PC-3 (cell line): ENCODE results near the gene PDLIM1. TPM values are rescaled to one million over a fixed set of nuclear protein-coding genes. Genes with fewer than 3 reads are reported as not detected.

ENCODE experiments used
- ATAC-seq: fragments of 200-7000 bp; cut with Tn5 transposase; 2 replicates; pipeline ENCODE4 v1.9.1; 2020; ENCODE audit warnings: mild to moderate bottlenecking, moderate library complexity
- BruUV-seq: library from RNA; stranded (reverse); fragments of 400-500 nt; replicated peaks from 2 replicates; lab custom pipeline; 2021; lab: Mats Ljungman, UMichigan
- CTCF ChIA-PET: fragments of 300-600 bp; sonication (Branson Sonifier 250); formaldehyde crosslinking; loops from one replicate; lab custom pipeline; 2022; ENCODE audit warnings: antibody characterized with exemption; lab: Charles Lee
- POLR2A ChIA-PET: fragments of 300-600 bp; sonication (Branson Sonifier 250); formaldehyde crosslinking; loops from one replicate; lab custom pipeline; 2022; ENCODE audit warnings: antibody characterized with exemption; ENCODE audit not compliant: unreplicated experiment; lab: Charles Lee
- DNase-seq: peaks from one replicate; pipeline ENCODE4 v3.0.0-alpha.2; 2015
- H2AFZ ChIP-seq: fragments of 300-600 bp; sonication (generic); 2 replicates; pipeline ENCODE4 v1.6.0; 2016; ENCODE audit warnings: antibody characterized with exemption, low read length
- H3F3A ChIP-seq: fragments of 300-600 bp; sonication (generic); one replicate; pipeline ENCODE4 v1.6.0; 2017; ENCODE audit warnings: antibody characterized with exemption, low read length, control low read depth, mild to moderate bottlenecking; ENCODE audit not compliant: unreplicated experiment
- H3K27ac ChIP-seq: fragments of 300-600 bp; sonication (generic); 2 replicates; pipeline ENCODE4 v1.5.1; 2016; ENCODE audit warnings: mild to moderate bottlenecking, low read length
- H3K27me3 ChIP-seq: fragments of 300-600 bp; sonication (generic); 2 replicates; pipeline ENCODE4 v1.6.1; 2016; ENCODE audit warnings: low read length, mixed read lengths
- H3K36me3 ChIP-seq: fragments of 300-600 bp; sonication (generic); 2 replicates; pipeline ENCODE4 v1.6.1; 2016; ENCODE audit warnings: low read depth, mixed run types, low read length, mixed read lengths
- H3K4me1 ChIP-seq: fragments of 300-600 bp; sonication (generic); 2 replicates; pipeline ENCODE4 v1.5.1; 2016; ENCODE audit warnings: low read length; ENCODE audit not compliant: insufficient read depth
- H3K4me2 ChIP-seq: fragments of 300-600 bp; sonication (generic); 2 replicates; pipeline ENCODE4 v1.6.0; 2016; ENCODE audit warnings: low read length
- H3K4me3 ChIP-seq: fragments of 300-600 bp; sonication (generic); 2 replicates; pipeline ENCODE4 v1.5.1; 2016; ENCODE audit warnings: mild to moderate bottlenecking, low read length, mixed read lengths
- H3K79me2 ChIP-seq: fragments of 300-600 bp; sonication (generic); 2 replicates; pipeline ENCODE4 v1.6.1; 2017; ENCODE audit warnings: low read length, mixed read lengths
- H3K9ac ChIP-seq: fragments of 300-600 bp; sonication (generic); 2 replicates; pipeline ENCODE4 v1.6.0; 2016; ENCODE audit warnings: mild to moderate bottlenecking, low read length
- H3K9me2 ChIP-seq: fragments of 300-600 bp; sonication (generic); replicated peaks from 2 replicates; pipeline ENCODE4 v1.6.1; 2016; ENCODE audit warnings: mixed run types, low read length, mixed read lengths
- H3K9me3 ChIP-seq: fragments of 300-600 bp; sonication (generic); 2 replicates; pipeline ENCODE4 v1.6.1; 2016; ENCODE audit warnings: low read length, mixed read lengths
- H4K20me1 ChIP-seq: fragments of 300-600 bp; sonication (generic); 2 replicates; pipeline ENCODE4 v1.6.1; 2016; ENCODE audit warnings: low read length, mixed read lengths
- CTCF ChIP-seq: fragments of 300-600 bp; sonication (generic); conservative IDR thresholded peaks from 2 replicates; pipeline ENCODE4 v1.5.1; 2017; ENCODE audit warnings: antibody characterized with exemption, low read depth, mild to moderate bottlenecking, low read length
- EZH2 ChIP-seq: fragments of 300-600 bp; sonication (generic); IDR thresholded peaks from one replicate; pipeline ENCODE4 v1.6.1; 2017; ENCODE audit warnings: antibody characterized with exemption, mild to moderate bottlenecking, low read length; ENCODE audit not compliant: unreplicated experiment
- EZH2phosphoT487 ChIP-seq: fragments of 300-600 bp; sonication (generic); IDR thresholded peaks from 2 replicates; pipeline ENCODE4 v1.6.1; 2018; ENCODE audit warnings: mild to moderate bottlenecking, antibody characterized with exemption, low read length, borderline replicate concordance
- intact Hi-C: fragments of 100-400 bp; cut with micrococcal nuclease; formaldehyde crosslinking; loops from 2 replicates; pipeline ENCODE4 v1.9.0; 2023
- total RNA-seq: library from RNA; depleted of rRNA; stranded (reverse); fragments of >200 nt; gene quantifications from 2 replicates; pipeline ENCODE4 v1.2.3, GENCODE V29; 2014

The PDLIM1 gene
- total RNA-seq, 1 experiment from 2014 or later = 28.2 TPM

GRCh38 chr10:95305606-95306317 lies 15.0 kb upstream of the PDLIM1 start:
- ChIA-PET POLR2A (no interaction called here), CTCF (no interaction called here)
- DNase-seq = no peak
- no peaks in the 10 kb centered on the region for H4K20me1 ChIP-seq
- H3K9me3 ChIP-seq = no peaks in the 10 kb centered on the region
- no peaks in the 10 kb centered on the region for H3K79me2 ChIP-seq
- H3K27me3 ChIP-seq = no peaks in the 10 kb centered on the region
- H3K9me2 ChIP-seq = no peaks in the 10 kb centered on the region
- no peak overlapping the region for H3K9ac ChIP-seq
- no peaks in the 10 kb centered on the region for H3F3A ChIP-seq
- TF ChIP-seq CTCF (no peak), EZH2 (no peak), EZH2phosphoT487 (no peak)
- intact Hi-C loops = no loop called here
- no peak overlapping the region for H3K4me2 ChIP-seq
- H3K36me3 ChIP-seq = no peaks in the 10 kb centered on the region
- BruUV-seq = no TSS peak
- no peak overlapping the region for H2AFZ ChIP-seq
- no peak overlapping the region for H3K27ac ChIP-seq
- H3K4me1 ChIP-seq = peaks cover 37% of the 10 kb centered on the region
- H3K4me3 ChIP-seq = no peak overlapping the region
- ATAC-seq = no peak

- H3K9me3 ChIP-seq = no peaks in the 10 kb centered on the region
- no peaks in the 10 kb centered on the region for H3K9me2 ChIP-seq
- H4K20me1 ChIP-seq = no peaks in the 10 kb centered on the region
- no peaks in the 10 kb centered on the region for H3K79me2 ChIP-seq
- no peak overlapping the region for H3K4me3 ChIP-seq
- TF ChIP-seq EZH2 (no peak), CTCF (no peak), EZH2phosphoT487 (no peak)
- H3K9ac ChIP-seq = no peak overlapping the region
- BruUV-seq = no TSS peak
- peaks cover 36% of the 10 kb centered on the region for H3K4me1 ChIP-seq
- intact Hi-C loops = no loop called here
- H3K36me3 ChIP-seq = no peaks in the 10 kb centered on the region
- no peaks in the 10 kb centered on the region for H3K27me3 ChIP-seq
- ChIA-PET CTCF (no interaction called here), POLR2A (no interaction called here)
- no peaks in the 10 kb centered on the region for H3F3A ChIP-seq
- no peak overlapping the region for H3K4me2 ChIP-seq
- H3K27ac ChIP-seq = no peak overlapping the region
- H2AFZ ChIP-seq = no peak overlapping the region
- DNase-seq = no peak
- ATAC-seq = no peak
Observed at GRCh38 chr10:95304976-95305375, 14.2 kb upstream of the PDLIM1 start.

GRCh38 chr10:95304463-95304862 lies 13.7 kb upstream of the PDLIM1 start:
- H3K27ac ChIP-seq = no peak overlapping the region
- no peak for DNase-seq
- TF ChIP-seq EZH2phosphoT487 = no peak
- TF ChIP-seq EZH2 = no peak
- no peak for TF ChIP-seq CTCF
- H3K4me3 ChIP-seq = no peak overlapping the region
- H3K4me2 ChIP-seq = no peak overlapping the region
- H3K27me3 ChIP-seq = no peaks in the 10 kb centered on the region
- no peak for ATAC-seq
- BruUV-seq = no TSS peak
- H3K9me2 ChIP-seq = no peaks in the 10 kb centered on the region
- H3K9ac ChIP-seq = no peak overlapping the region
- POLR2A ChIA-PET = no interaction called here
- no peaks in the 10 kb centered on the region for H3F3A ChIP-seq
- peaks cover 31% of the 10 kb centered on the region for H3K4me1 ChIP-seq
- H3K79me2 ChIP-seq = no peaks in the 10 kb centered on the region
- intact Hi-C loops = no loop called here
- H4K20me1 ChIP-seq = no peaks in the 10 kb centered on the region
- 0 out of 2 replicates have a peak overlapping the region, but pooled peaks have one; percentile 73 for H2AFZ ChIP-seq
- H3K9me3 ChIP-seq = no peaks in the 10 kb centered on the region
- CTCF ChIA-PET = no interaction called here
- H3K36me3 ChIP-seq = no peaks in the 10 kb centered on the region
